OCI-LY1 (cell line): ENCODE results near the gene FLNC.

ENCODE experiments used
- H2AFZ ChIP-seq: fragments of 200-600 bp; sonication (generic), shearing (Covaris generic); 2 replicates; pipeline ENCODE4 v1.6.0; 2014; ENCODE audit warnings: antibody characterized with exemption, mild to moderate bottlenecking, low read length
- H3F3A ChIP-seq: fragments of 200-600 bp; sonication (generic), shearing (Covaris generic); 2 replicates; pipeline ENCODE4 v1.6.0; 2014; ENCODE audit warnings: mild to moderate bottlenecking, antibody characterized with exemption, low read length, moderate library complexity; ENCODE audit not compliant: insufficient read depth
- H3K27ac ChIP-seq: fragments of 200-600 bp; sonication (generic); 2 replicates; pipeline ENCODE4 v1.5.1; 2014; ENCODE audit warnings: low read length, mixed run types, mild to moderate bottlenecking, low read depth; ENCODE audit not compliant: poor library complexity, severe bottlenecking
- H3K27me3 ChIP-seq: fragments of 200-600 bp; sonication (generic); 2 replicates; pipeline ENCODE4 v1.6.0; 2014; ENCODE audit warnings: antibody characterized with exemption, mild to moderate bottlenecking, low read length, moderate library complexity; ENCODE audit not compliant: insufficient read depth
- H3K36me3 ChIP-seq: fragments of 200-600 bp; sonication (generic); 2 replicates; pipeline ENCODE4 v1.6.1; 2014; ENCODE audit warnings: mild to moderate bottlenecking, antibody characterized with exemption, low read length, moderate library complexity, mixed read lengths; ENCODE audit not compliant: insufficient read depth
- H3K4me1 ChIP-seq: fragments of 200-600 bp; sonication (generic); 2 replicates; pipeline ENCODE4 v1.5.1; 2014; ENCODE audit warnings: mild to moderate bottlenecking, low read length, moderate library complexity; ENCODE audit not compliant: insufficient read depth, severe bottlenecking
- H3K4me2 ChIP-seq: fragments of 200-600 bp; sonication (generic), shearing (Covaris generic); 2 replicates; pipeline ENCODE4 v1.6.1; 2014; ENCODE audit warnings: low read length
- H3K4me3 ChIP-seq: fragments of 200-600 bp; sonication (generic); 2 replicates; pipeline ENCODE4 v1.5.1; 2014; ENCODE audit warnings: low read length, low read depth, mild to moderate bottlenecking, mixed read lengths; ENCODE audit not compliant: poor library complexity, severe bottlenecking
- H3K79me2 ChIP-seq: fragments of 200-600 bp; shearing (Covaris generic); 2 replicates; pipeline ENCODE4 v1.6.1; 2016; ENCODE audit warnings: mixed run types, low read length, mixed read lengths; ENCODE audit not compliant: insufficient read depth
- H3K9ac ChIP-seq: fragments of 200-600 bp; sonication (generic), shearing (Covaris generic); 2 replicates; pipeline ENCODE4 v1.6.1; 2014; ENCODE audit warnings: mild to moderate bottlenecking, low read length, mixed read lengths
- H3K9me2 ChIP-seq: fragments of 200-600 bp; sonication (generic), shearing (Covaris generic); 2 replicates; pipeline ENCODE4 v1.6.1; 2014; ENCODE audit warnings: low read depth, mild to moderate bottlenecking, low read length, mixed read lengths
- H3K9me3 ChIP-seq: fragments of 200-600 bp; shearing (Covaris generic); 2 replicates; pipeline ENCODE4 v1.6.1; 2014; ENCODE audit warnings: low read length, mixed read lengths
- H4K20me1 ChIP-seq: fragments of 200-600 bp; sonication (generic), shearing (Covaris generic); 2 replicates; pipeline ENCODE4 v1.6.0; 2016; ENCODE audit warnings: mild to moderate bottlenecking, low read length; ENCODE audit not compliant: insufficient read depth
- CTCF ChIP-seq: fragments of 200-600 bp; sonication (generic), shearing (Covaris generic); IDR thresholded peaks from 2 replicates; pipeline ENCODE4 v1.5.1; 2017; ENCODE audit warnings: mild to moderate bottlenecking, antibody characterized with exemption, low read length, moderate library complexity, mixed read lengths
- EZH2 ChIP-seq: fragments of 200-600 bp; sonication (generic), shearing (Covaris generic); IDR thresholded peaks from 2 replicates; pipeline ENCODE4 v1.8.0; 2017; ENCODE audit warnings: borderline replicate concordance, mixed run types, mild to moderate bottlenecking, antibody characterized with exemption, low read length, moderate library complexity, mixed read lengths

Gene FLNC

DNA sequence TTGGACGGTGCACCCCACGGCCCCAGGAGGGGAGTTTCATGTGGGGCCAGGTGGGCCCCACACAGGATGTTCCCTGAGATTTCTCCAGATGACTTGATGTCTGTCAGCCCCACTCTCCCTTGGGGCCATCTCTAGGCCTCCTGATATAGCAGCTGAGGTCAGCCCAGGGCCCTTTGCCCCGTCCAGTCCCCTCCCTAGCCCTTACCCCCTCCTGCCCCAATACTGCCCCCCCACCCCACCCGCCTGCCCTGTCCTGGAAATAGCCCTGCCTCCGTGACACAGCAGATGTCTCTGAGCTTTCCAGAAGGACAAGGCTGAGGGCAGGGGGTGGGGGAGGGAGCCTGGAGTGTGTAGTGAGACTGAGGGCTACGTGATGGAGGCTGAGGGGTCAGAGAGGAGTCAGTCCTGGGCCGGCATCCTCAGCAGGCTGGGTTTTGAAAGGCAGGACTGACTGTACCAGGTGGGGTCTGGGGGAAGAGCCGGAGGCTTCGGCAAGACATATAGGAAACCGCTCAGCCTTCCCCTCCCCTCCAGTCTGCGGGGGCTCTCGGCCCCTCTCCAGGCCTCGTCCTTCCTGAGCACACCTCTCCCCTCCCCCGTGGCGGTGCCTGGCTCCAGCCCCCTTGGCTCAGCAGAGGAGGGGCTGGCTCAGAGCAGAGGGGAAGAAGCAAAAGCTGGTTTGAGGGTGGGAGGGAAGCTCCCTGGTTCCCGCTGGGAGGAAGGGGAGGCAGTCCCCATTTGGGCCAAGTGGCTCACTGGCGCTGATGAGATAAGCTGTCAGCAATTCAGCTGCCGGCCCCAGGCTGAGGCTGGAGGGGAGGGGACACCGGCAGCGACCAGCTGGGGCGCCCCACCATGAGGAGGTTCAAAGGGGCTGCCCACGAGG is 2.0 kb downstream of the FLNC start:
- no peaks in the 10 kb centered on the region for H3K4me1 ChIP-seq
- H3K9me3 ChIP-seq = no peaks in the 10 kb centered on the region
- no peaks in the 10 kb centered on the region for H3F3A ChIP-seq
- no peaks in the 10 kb centered on the region for H3K79me2 ChIP-seq
- H2AFZ ChIP-seq = no peak overlapping the region
- no peak overlapping the region for H3K9ac ChIP-seq
- H3K4me3 ChIP-seq = no peak overlapping the region
- no peak overlapping the region for H3K27ac ChIP-seq
- no peaks in the 10 kb centered on the region for H3K36me3 ChIP-seq
- no peaks in the 10 kb centered on the region for H3K9me2 ChIP-seq
- TF ChIP-seq EZH2 = no peak
- no peak for TF ChIP-seq CTCF
- H4K20me1 ChIP-seq = no peaks in the 10 kb centered on the region
- H3K27me3 ChIP-seq = peaks cover 21% of the 10 kb centered on the region
- no peak overlapping the region for H3K4me2 ChIP-seq

DNA sequence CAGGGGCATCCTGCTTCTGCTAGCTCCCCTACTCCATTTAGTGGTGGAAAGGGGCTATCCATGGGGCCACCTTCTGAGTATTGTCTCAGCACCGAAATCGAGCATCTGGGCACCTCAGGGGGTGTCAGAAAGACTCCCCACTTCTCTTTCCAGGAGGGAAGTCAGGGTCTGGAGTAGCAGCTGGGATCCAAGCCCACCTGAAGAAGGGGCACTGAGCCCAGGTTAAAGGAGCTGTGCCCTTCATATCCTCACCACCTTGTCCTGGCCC is 2.6 kb downstream of the FLNC start:
- Histone ChIP-seq H3K9ac (no peak overlapping the region), H3K79me2 (no peaks in the 10 kb centered on the region), H3K4me1 (no peaks in the 10 kb centered on the region), H3K27ac (no peak overlapping the region), H2AFZ (no peak overlapping the region), H3K4me2 (no peak overlapping the region), H3F3A (no peaks in the 10 kb centered on the region), H4K20me1 (no peaks in the 10 kb centered on the region), H3K4me3 (no peak overlapping the region), H3K36me3 (no peaks in the 10 kb centered on the region), H3K27me3 (peaks cover 21% of the 10 kb centered on the region), H3K9me2 (no peaks in the 10 kb centered on the region), H3K9me3 (no peaks in the 10 kb centered on the region)
- TF ChIP-seq EZH2 (no peak), CTCF (no peak)

- H3K4me3 ChIP-seq = no peak overlapping the region
Observed at GRCh38 chr7:128833148-128833945, 3.1 kb downstream of the FLNC start.

More at GRCh38 chr7:128833148-128833945, 3.1 kb downstream of the FLNC start:
- no peak overlapping the region for H3K4me2 ChIP-seq
- no peak overlapping the region for H3K9ac ChIP-seq
- no peak overlapping the region for H3K27ac ChIP-seq
- no peaks in the 10 kb centered on the region for H3K36me3 ChIP-seq
- no peaks in the 10 kb centered on the region for H3K9me2 ChIP-seq
- no peaks in the 10 kb centered on the region for H3K4me1 ChIP-seq
- H3K9me3 ChIP-seq = no peaks in the 10 kb centered on the region
- no peaks in the 10 kb centered on the region for H3F3A ChIP-seq
- peaks cover 20% of the 10 kb centered on the region for H3K27me3 ChIP-seq
- H3K79me2 ChIP-seq = no peaks in the 10 kb centered on the region
- no peak overlapping the region for H2AFZ ChIP-seq
- H4K20me1 ChIP-seq = no peaks in the 10 kb centered on the region
- TF ChIP-seq CTCF = no peak
- no peak for TF ChIP-seq EZH2
